Effector memory CD8-positive, alpha-beta T cell (primary cell): ENCODE data around the gene PLK3.
"Not testable (repeated sequence)": the region's sequence is repeated elsewhere in the genome, so short reads cannot be mapped to it uniquely, and the experiment has no call there.

Experiments
- ATAC-seq: fragments of 150-1000 bp; cut with Tn5 transposase; replicated peaks from 2 replicates; pipeline ENCODE4 v1.10.0; 2021; ENCODE audit warnings: mild to moderate bottlenecking, moderate library complexity
- DNase-seq, 3 experiments: peaks; one replicate each; pipeline ENCODE4 v3.0.0; 2021
- H3K27ac Mint-ChIP-seq, 2 donors: one replicate each; pipeline ENCODE4 v1.8.0; 2022; ENCODE audit warnings: mild to moderate bottlenecking in 2 of 2, mixed read lengths in 2 of 2, moderate library complexity in 2 of 2
- H3K27me3 Mint-ChIP-seq, 2 donors: one replicate each; pipeline ENCODE4 v1.8.0; 2022; ENCODE audit warnings: mixed read lengths in 2 of 2
- H3K36me3 Mint-ChIP-seq: one replicate; pipeline ENCODE4 v1.8.0; 2022; ENCODE audit warnings: mild to moderate bottlenecking, moderate library complexity, mixed read lengths; ENCODE audit not compliant: insufficient read depth
- H3K4me1 Mint-ChIP-seq, 2 donors: one replicate each; pipeline ENCODE4 v1.8.0; 2022; ENCODE audit warnings: low read depth in 2 of 2, mixed read lengths in 2 of 2
- H3K4me3 Mint-ChIP-seq, 2 donors: one replicate each; pipeline ENCODE4 v1.8.0; 2022; ENCODE audit warnings: mild to moderate bottlenecking in 2 of 2, mixed read lengths in 2 of 2, moderate library complexity in 2 of 2
- H3K9me3 Mint-ChIP-seq, 2 donors: one replicate each; pipeline ENCODE4 v1.8.0; 2022; ENCODE audit warnings: mixed read lengths in 2 of 2

PLK3 gene

GRCh38 chr1:44808063-44808937, 8.1 kb downstream of the PLK3 start, which contains the start of gene BTBD19:
TSS of gene BTBD19 (plus strand) at chr1:44808523. CDS start at chr1:44808821, 298 bp downstream.
- Mint-ChIP-seq H3K27me3 (no peaks in the 10 kb centered on the region), H3K36me3 (peaks cover 95% of the 10 kb centered on the region), H3K9me3 (no peaks in the 10 kb centered on the region), H3K4me1 (peaks cover 48 to 56% of the 10 kb centered on the region in 2 donors), H3K4me3 (peak within 1 kb of the TSS; percentile 72 to 76), H3K27ac (peak within 1 kb of the TSS; percentile 98 to 99)
- ATAC-seq (peak; percentile 26), DNase-seq (peak; percentile 29 to 53 (median 45))

DNA sequence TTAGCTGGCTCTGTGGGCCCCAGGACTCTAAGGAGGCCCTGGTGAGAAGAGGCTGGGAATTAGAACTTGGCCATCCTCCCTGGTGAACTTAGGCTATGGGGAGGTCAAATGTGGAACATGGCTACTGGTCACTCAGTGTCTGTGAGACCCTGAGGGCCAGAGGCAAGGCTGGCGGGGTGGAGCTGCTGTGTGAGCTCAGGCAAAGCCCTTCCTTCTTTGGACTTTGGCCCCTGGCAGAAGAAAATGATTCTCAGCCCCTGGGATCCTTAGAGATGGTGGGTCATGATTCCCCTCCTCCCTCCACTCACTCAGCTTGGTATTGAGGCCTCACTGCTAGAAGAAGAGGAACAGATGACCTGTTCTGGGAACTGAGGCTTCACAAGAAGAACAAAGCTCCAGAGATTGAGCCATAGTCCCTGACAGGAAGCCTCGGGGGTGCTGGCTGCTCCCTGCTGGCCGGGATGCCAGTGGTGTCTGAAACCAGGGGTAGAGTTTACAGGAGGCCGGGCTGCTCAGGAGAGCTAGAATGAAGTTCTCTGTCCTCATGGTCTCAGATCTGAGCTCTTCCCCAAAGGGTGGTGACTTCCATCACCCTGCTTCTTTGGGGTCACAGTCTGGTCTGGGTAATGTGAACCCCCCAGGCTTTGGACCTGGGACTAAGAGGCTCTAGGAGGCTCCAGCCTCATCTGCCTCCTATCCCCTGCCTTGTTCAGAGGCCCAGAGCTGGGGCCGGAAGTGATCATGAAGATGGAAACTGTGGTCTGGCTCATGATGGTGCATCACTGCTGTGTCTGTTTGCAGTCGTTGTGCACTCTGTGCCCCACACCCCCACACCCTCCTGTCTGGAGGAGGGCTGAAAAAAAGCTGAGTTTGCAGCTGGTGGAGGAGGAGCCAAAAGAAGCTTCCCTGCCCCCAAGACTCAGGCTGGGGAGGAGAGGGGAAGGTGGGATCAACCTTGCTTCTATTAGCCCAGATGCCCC, 9.1 kb downstream of the PLK3 start:
- Mint-ChIP-seq H3K27ac (peak overlapping the region; percentile 98 to 99), H3K36me3 (peaks cover 95% of the 10 kb centered on the region), H3K4me3 (peak overlapping the region; percentile 72 to 76), H3K27me3 (no peaks in the 10 kb centered on the region), H3K9me3 (no peaks in the 10 kb centered on the region), H3K4me1 (peaks cover 49 to 58% of the 10 kb centered on the region in 2 donors)
- ATAC-seq (peak; percentile 61), DNase-seq (peak; percentile 77 to 83 (median 78))

DNA sequence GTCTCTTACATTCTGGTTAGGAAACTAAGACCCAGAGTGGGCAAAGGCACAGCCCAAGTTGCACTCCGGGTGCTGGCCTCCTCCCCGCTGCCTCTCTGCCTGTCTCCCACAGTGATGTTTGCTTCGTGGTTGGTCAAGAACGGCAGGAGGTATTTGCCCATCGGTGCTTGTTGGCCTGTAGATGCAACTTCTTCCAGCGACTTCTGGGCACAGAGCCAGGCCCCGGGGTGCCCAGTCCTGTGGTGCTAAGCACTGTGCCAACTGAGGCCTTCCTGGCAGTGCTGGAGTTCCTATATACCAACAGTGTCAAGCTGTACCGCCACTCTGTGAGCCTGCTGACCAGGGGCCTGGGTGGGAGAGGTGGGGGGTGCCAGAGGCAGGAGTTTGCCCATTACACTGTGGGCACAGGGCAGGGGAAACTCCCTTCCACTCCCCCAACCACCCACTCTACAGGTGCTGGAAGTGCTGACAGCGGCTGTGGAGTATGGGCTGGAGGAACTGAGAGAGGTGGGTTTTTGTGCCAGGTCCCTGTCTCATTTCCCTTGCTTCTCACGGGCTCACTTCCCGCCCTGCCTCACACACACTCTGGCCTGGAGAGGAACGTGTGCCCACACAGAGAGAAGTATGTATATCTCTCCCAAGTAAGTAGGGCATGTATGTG, 10.1 kb downstream of the PLK3 start:
- ATAC-seq (no peak), DNase-seq (no peak)
- Mint-ChIP-seq H3K9me3 (no peaks in the 10 kb centered on the region), H3K4me1 (peaks cover 56 to 61% of the 10 kb centered on the region in 2 donors), H3K27ac (peak overlapping the region; percentile 98 to 99), H3K4me3 (peak overlapping the region; percentile 72 to 76), H3K27me3 (no peaks in the 10 kb centered on the region), H3K36me3 (peaks cover 89% of the 10 kb centered on the region)

GRCh38 chr1:44810762-44811105, 10.6 kb downstream of the PLK3 start:
- not testable (repeated sequence) for DNase-seq, H3K27me3 Mint-ChIP-seq, H3K9me3 Mint-ChIP-seq, ATAC-seq
- Mint-ChIP-seq H3K4me3 (peak overlapping the region; percentile 54 to 76), H3K4me1 (peaks cover 58 to 62% of the 10 kb centered on the region in 2 donors), H3K36me3 (peaks cover 84% of the 10 kb centered on the region), H3K27ac (peak overlapping the region; percentile 98 to 99)

GRCh38 chr1:44811234-44811633, 11.1 kb downstream of the PLK3 start:
- H3K4me1 Mint-ChIP-seq, result peaks cover 58 to 62% of the 10 kb centered on the region in 2 donors
- H3K36me3 Mint-ChIP-seq, result peaks cover 80% of the 10 kb centered on the region
- ATAC-seq (no peak), DNase-seq (no peak)
- H3K27ac Mint-ChIP-seq, result peak overlapping the region; percentile 98 to 99
- no peaks in the 10 kb centered on the region for H3K9me3 Mint-ChIP-seq
- H3K27me3 Mint-ChIP-seq, result no peaks in the 10 kb centered on the region
- peak overlapping the region; percentile 54 to 76 for H3K4me3 Mint-ChIP-seq

DNA sequence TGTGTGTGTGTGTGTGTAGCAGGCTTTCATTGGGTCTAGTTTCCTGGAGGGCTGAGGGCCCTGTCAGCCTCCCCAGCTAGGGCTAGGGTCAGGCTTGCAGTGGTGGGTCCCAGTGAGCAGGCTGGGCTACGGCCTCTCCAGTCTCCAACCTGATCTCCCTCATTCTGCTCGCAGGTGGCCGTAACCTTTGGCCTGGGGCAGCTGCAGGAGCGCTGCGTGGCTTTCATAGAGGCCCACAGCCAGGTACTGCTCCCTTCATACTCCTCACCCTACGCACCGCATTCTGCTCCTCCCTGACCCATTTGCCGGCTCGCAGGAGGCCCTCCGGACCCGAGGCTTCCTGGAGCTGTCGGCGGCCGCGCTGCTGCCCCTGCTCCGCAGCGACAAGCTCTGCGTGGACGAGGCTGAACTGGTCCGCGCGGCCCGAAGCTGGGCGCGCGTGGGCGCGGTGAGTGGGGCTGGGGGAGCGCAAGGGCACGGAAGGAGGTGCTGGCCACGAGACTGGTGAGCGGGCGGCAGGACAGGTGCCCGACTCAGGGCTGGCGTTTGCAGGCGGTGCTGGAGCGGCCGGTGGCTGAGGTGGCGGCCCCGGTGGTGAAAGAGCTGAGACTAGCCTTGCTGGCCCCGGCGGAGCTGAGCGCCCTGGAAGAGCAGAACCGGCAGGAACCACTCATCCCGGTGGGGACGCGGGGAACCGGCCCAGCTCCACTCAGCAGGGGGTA, 12.8 kb downstream of the PLK3 start:
- no peaks in the 10 kb centered on the region for H3K9me3 Mint-ChIP-seq
- peaks cover 46 to 53% of the 10 kb centered on the region in 2 donors for H3K4me1 Mint-ChIP-seq
- H3K36me3 Mint-ChIP-seq, result peaks cover 64% of the 10 kb centered on the region
- H3K27ac Mint-ChIP-seq, result peak overlapping the region; percentile 97 to 99
- H3K27me3 Mint-ChIP-seq, result no peaks in the 10 kb centered on the region
- H3K4me3 Mint-ChIP-seq, result peak overlapping the region; percentile 78 to 92
- no peak for DNase-seq
- no peak for ATAC-seq

- Mint-ChIP-seq H3K36me3 (peaks cover 55% of the 10 kb centered on the region), H3K4me3 (peak overlapping the region in 1 of 2 donors; percentile 78), H3K4me1 (peaks cover 44 to 46% of the 10 kb centered on the region in 2 donors)
- not testable (repeated sequence) for ATAC-seq, H3K9me3 Mint-ChIP-seq, H3K27ac Mint-ChIP-seq, DNase-seq, H3K27me3 Mint-ChIP-seq
Measured at GRCh38 chr1:44815926-44816325, 15.7 kb downstream of the PLK3 start.

- ATAC-seq, result no peak
- Mint-ChIP-seq H3K4me1 (peaks cover 37 to 40% of the 10 kb centered on the region in 2 donors), H3K27ac (peak overlapping the region in 1 of 2 donors; percentile 100), H3K36me3 (peaks cover 43% of the 10 kb centered on the region), H3K9me3 (no peaks in the 10 kb centered on the region), H3K27me3 (no peaks in the 10 kb centered on the region), H3K4me3 (peak overlapping the region in 1 of 2 donors; percentile 93)
- no peak for DNase-seq
Measured at GRCh38 chr1:44817307-44817706, 17.1 kb downstream of the PLK3 start.

- H3K4me3 Mint-ChIP-seq, result peak overlapping the region; percentile 89 to 93
- peaks cover 40% of the 10 kb centered on the region for H3K36me3 Mint-ChIP-seq
- H3K9me3 Mint-ChIP-seq, result no peaks in the 10 kb centered on the region
- DNase-seq (no peak), ATAC-seq (no peak)
- no peaks in the 10 kb centered on the region for H3K27me3 Mint-ChIP-seq
- peak overlapping the region; percentile 88 to 100 for H3K27ac Mint-ChIP-seq
- peaks cover 37% of the 10 kb centered on the region in 2 donors for H3K4me1 Mint-ChIP-seq
Measured at GRCh38 chr1:44817771-44818495, 17.8 kb downstream of the PLK3 start.

GRCh38 chr1:44819196-44819607, 19.0 kb downstream of the PLK3 start:
- Mint-ChIP-seq H3K27ac (peak overlapping the region; percentile 100), H3K4me3 (peak overlapping the region; percentile 89 to 93), H3K36me3 (peaks cover 30% of the 10 kb centered on the region), H3K9me3 (no peaks in the 10 kb centered on the region), H3K4me1 (peaks cover 34 to 35% of the 10 kb centered on the region in 2 donors), H3K27me3 (no peaks in the 10 kb centered on the region)
- ATAC-seq (no peak), DNase-seq (no peak)

DNA sequence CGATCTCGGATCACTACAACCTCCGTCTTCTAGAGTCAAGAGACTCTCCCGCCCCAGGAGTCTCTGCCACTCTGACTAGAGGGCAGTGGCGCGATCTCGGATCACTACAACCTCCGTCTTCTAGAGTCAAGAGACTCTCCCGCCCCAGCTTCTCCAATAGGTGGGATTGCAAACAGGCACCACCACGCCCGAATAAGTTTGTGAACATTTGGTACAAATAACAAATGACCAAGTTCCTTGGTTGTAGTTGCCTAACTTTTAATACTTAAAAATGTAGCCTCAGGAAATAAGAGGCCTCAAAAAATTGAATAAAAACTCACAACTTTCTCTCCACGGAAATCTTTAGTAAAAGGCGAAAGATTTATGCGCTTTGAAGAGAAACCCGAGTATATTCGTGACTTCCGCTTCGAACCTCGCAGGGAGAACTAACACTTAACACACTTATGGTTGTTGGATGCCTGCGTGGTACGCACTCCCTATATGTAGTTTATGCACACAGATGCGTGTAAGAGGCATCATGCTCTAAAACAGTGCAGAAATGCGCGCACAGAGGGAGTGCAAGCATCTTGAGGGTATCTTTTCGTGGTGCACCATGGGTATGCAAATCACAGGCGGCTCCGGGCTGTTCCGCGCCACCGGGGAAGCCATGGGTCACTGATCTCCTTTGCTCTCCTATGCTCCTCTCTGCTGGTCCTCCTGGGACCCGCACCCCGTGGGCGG, 19.6 kb downstream of the PLK3 start:
- peak; percentile 80 for ATAC-seq
- Mint-ChIP-seq H3K4me3 (peak overlapping the region; percentile 89 to 93), H3K27ac (peak overlapping the region; percentile 100), H3K27me3 (no peaks in the 10 kb centered on the region), H3K36me3 (peaks cover 29% of the 10 kb centered on the region), H3K9me3 (no peaks in the 10 kb centered on the region), H3K4me1 (peaks cover 32 to 33% of the 10 kb centered on the region in 2 donors)
- DNase-seq, result peak; percentile 78 to 89 (median 82)
